CD14-positive monocyte (primary cell): ENCODE data around the gene CYP2C18. TPM values are rescaled to one million over a fixed set of nuclear protein-coding genes. Genes with fewer than 3 reads are reported as not detected.

Source experiments
- DNase-seq, 3 donors: peaks; one replicate each; pipeline ENCODE4 v3.0.0-alpha.2; 2011 to 2022
- H2AFZ ChIP-seq: 2 replicates; pipeline ENCODE4 v1.6.0; 2012; ENCODE audit warnings: mild to moderate bottlenecking, low read depth, low read length, inconsistent platforms; ENCODE audit not compliant: insufficient read depth, poor library complexity, severe bottlenecking
- H3K27ac ChIP-seq, 2 donors: 1 replicate in 1 of 2; 2 replicates in 1 of 2; pipeline ENCODE4 v1.5.1; 2012 to 2013; ENCODE audit warnings: low read length in 2 of 2, control low read depth in 1 of 2, inconsistent platforms in 1 of 2, low read depth in 1 of 2, mild to moderate bottlenecking in 1 of 2
- H3K27me3 ChIP-seq, 2 donors: one replicate each; pipeline versions ENCODE4 v1.6.0 to v1.6.1; 2011 to 2013; ENCODE audit warnings: low read length in 2 of 2; ENCODE audit not compliant: control insufficient read depth in 2 of 2, insufficient read depth in 2 of 2
- H3K36me3 ChIP-seq, 2 donors: replicated peaks in 1 of 2; 1 replicate in 1 of 2; 2 replicates in 1 of 2; pipeline versions ENCODE4 v1.5.1 to v1.6.1; 2012 to 2013; ENCODE audit warnings: low read length in 2 of 2, control low read depth in 1 of 2, inconsistent platforms in 1 of 2, mild to moderate bottlenecking in 1 of 2; ENCODE audit not compliant: insufficient read depth in 2 of 2, control insufficient read depth in 1 of 2
- H3K4me1 ChIP-seq, 2 donors: 1 replicate in 1 of 2; 2 replicates in 1 of 2; pipeline versions ENCODE4 v1.5.1 to v1.6.1; 2012 to 2013; ENCODE audit warnings: low read length in 2 of 2, control low read depth in 1 of 2, inconsistent platforms in 1 of 2, mild to moderate bottlenecking in 1 of 2, moderate library complexity in 1 of 2; ENCODE audit not compliant: insufficient read depth in 2 of 2, control insufficient read depth in 1 of 2
- H3K4me2 ChIP-seq: replicated peaks from 2 replicates; pipeline ENCODE3; 2012; ENCODE audit warnings: low read length, moderate library complexity, mild to moderate bottlenecking; ENCODE audit not compliant: poor library complexity, severe bottlenecking; ENCODE audit errors: extremely low read depth
- H3K4me3 ChIP-seq, 3 experiments: fragments of 200-600 bp in 1 of 3; sonication (generic) in 1 of 3; replicated peaks in 1 of 3; 1 replicate in 2 of 3; 2 replicates in 1 of 3; pipeline ENCODE4 v1.5.1; 2011 to 2013; ENCODE audit warnings: low read length in 3 of 3, mild to moderate bottlenecking in 3 of 3, control low read depth in 2 of 3, low read depth in 2 of 3, inconsistent platforms in 1 of 3, moderate library complexity in 1 of 3
- H3K79me2 ChIP-seq: 2 replicates; pipeline ENCODE4 v1.6.0; 2012; ENCODE audit warnings: mild to moderate bottlenecking, control low read depth, inconsistent platforms, low read length, moderate library complexity; ENCODE audit not compliant: insufficient read depth
- H3K9ac ChIP-seq: 2 replicates; pipeline ENCODE4 v1.6.0; 2017; ENCODE audit warnings: low read length, mild to moderate bottlenecking; ENCODE audit not compliant: insufficient read depth, poor library complexity, severe bottlenecking
- H3K9me3 ChIP-seq, 2 donors: replicated peaks in 1 of 2; 1 replicate in 1 of 2; 2 replicates in 1 of 2; pipeline versions ENCODE4 v1.5.1 to v1.6.1; 2012 to 2013; ENCODE audit warnings: low read length in 2 of 2, control low read depth in 1 of 2; ENCODE audit not compliant: control insufficient read depth in 1 of 2, insufficient read depth in 1 of 2
- H4K20me1 ChIP-seq: 2 replicates; pipeline ENCODE4 v1.6.0; 2012; ENCODE audit warnings: mild to moderate bottlenecking, low read length, control low read depth, moderate library complexity; ENCODE audit not compliant: insufficient read depth
- H3K27ac Mint-ChIP-seq, 7 donors: one replicate each; pipeline ENCODE4 v1.8.0; 2020; ENCODE audit warnings: mild to moderate bottlenecking in 7 of 7, mixed read lengths in 7 of 7, moderate library complexity in 6 of 7, inconsistent platforms in 2 of 7
- H3K27me3 Mint-ChIP-seq, 3 donors: one replicate each; pipeline ENCODE4 v1.8.0; 2021 to 2022; ENCODE audit warnings: low read depth in 3 of 3, mild to moderate bottlenecking in 3 of 3, mixed read lengths in 3 of 3, moderate library complexity in 3 of 3, inconsistent platforms in 1 of 3
- H3K36me3 Mint-ChIP-seq, 2 donors: one replicate each; pipeline ENCODE4 v1.8.0; 2020; ENCODE audit warnings: mixed read lengths in 2 of 2, inconsistent platforms in 1 of 2, mild to moderate bottlenecking in 1 of 2
- H3K4me1 Mint-ChIP-seq: one replicate; pipeline ENCODE4 v1.8.0; 2020; ENCODE audit warnings: mild to moderate bottlenecking, mixed read lengths
- H3K4me3 Mint-ChIP-seq, 2 donors: one replicate each; pipeline ENCODE4 v1.8.0; 2020; ENCODE audit warnings: mild to moderate bottlenecking in 2 of 2, mixed read lengths in 2 of 2, moderate library complexity in 1 of 2
- H3K9me3 Mint-ChIP-seq, 7 donors: one replicate each; pipeline ENCODE4 v1.8.0; 2020 to 2022; ENCODE audit warnings: mixed read lengths in 7 of 7, mild to moderate bottlenecking in 6 of 7, moderate library complexity in 6 of 7, inconsistent platforms in 2 of 7
- intact Hi-C, 2 donors: fragments of 100-400 bp; cut with micrococcal nuclease; formaldehyde crosslinking; loops; one replicate each; pipeline versions ENCODE4 v1.15.0 to v1.15.1; 2023
- polyA plus RNA-seq, 3 donors: library from polyadenylated mRNA; depleted of rRNA in 1 of 3; unstranded in 2 of 3; stranded (reverse) in 1 of 3; fragments of 300-500 nt in 2 of 3; fragments of >200 nt in 1 of 3; fragmentation: Illumina TruSeq in 2 of 3; gene quantifications; 1 replicate in 2 of 3; 2 replicates in 1 of 3; pipeline ENCODE4 v1.2.3, GENCODE V29; 2012 to 2021
- TF ChIP-seq, protein P1 (sequence below): fragments of 200-600 bp; IDR thresholded peaks from one replicate; pipeline ENCODE4 v1.8.0; 2022; ENCODE audit warnings: antibody characterized with exemption, mild to moderate bottlenecking

CYP2C18 gene
- polyA plus RNA-seq, 3 donors, result not detected

DNA sequence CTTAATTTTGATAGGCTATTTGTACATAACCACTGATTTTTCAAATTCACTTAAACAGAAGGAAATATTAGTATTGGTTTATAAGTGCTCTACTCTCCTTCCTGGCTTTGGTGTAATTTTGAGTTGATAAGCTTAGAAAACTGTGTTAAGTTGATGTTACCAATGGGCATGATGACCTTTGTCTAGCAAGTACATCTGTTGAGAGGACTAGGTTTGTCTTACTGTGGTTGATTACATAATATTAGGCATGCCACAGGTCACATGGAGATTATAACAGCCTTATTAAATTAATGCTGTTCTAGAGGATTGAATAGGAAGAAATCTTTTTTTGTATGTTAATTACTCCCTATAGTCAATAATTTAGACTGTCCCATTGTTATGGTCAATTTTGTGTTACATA lies 27.0 kb downstream of the CYP2C18 start:
- no peaks in the 10 kb centered on the region for H3K4me1 ChIP-seq
- peaks cover 0 to 2% (median 0%) of the 10 kb centered on the region in 3 donors for H3K27me3 Mint-ChIP-seq
- TF ChIP-seq, protein P1, sequence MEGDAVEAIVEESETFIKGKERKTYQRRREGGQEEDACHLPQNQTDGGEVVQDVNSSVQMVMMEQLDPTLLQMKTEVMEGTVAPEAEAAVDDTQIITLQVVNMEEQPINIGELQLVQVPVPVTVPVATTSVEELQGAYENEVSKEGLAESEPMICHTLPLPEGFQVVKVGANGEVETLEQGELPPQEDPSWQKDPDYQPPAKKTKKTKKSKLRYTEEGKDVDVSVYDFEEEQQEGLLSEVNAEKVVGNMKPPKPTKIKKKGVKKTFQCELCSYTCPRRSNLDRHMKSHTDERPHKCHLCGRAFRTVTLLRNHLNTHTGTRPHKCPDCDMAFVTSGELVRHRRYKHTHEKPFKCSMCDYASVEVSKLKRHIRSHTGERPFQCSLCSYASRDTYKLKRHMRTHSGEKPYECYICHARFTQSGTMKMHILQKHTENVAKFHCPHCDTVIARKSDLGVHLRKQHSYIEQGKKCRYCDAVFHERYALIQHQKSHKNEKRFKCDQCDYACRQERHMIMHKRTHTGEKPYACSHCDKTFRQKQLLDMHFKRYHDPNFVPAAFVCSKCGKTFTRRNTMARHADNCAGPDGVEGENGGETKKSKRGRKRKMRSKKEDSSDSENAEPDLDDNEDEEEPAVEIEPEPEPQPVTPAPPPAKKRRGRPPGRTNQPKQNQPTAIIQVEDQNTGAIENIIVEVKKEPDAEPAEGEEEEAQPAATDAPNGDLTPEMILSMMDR, result no peak
- H3K4me3 Mint-ChIP-seq, result no peak overlapping the region
- no peaks in the 10 kb centered on the region for H3K79me2 ChIP-seq
- H3K9me3 Mint-ChIP-seq, result peaks cover 0 to 9% (median 5%) of the 10 kb centered on the region in 7 donors
- DNase-seq, result no peak
- no peak overlapping the region for H3K4me3 ChIP-seq
- H3K36me3 Mint-ChIP-seq, result no peaks in the 10 kb centered on the region
- no peaks in the 10 kb centered on the region for H3K36me3 ChIP-seq
- H4K20me1 ChIP-seq, result no peaks in the 10 kb centered on the region
- intact Hi-C loops, result no loop called here
- no peak overlapping the region for H3K4me2 ChIP-seq
- H3K9ac ChIP-seq, result no peak overlapping the region
- no peak overlapping the region for H3K27ac Mint-ChIP-seq
- H3K27ac ChIP-seq, result no peak overlapping the region
- no peaks in the 10 kb centered on the region for H3K4me1 Mint-ChIP-seq
- no peaks in the 10 kb centered on the region for H3K27me3 ChIP-seq
- H2AFZ ChIP-seq, result no peak overlapping the region
- no peaks in the 10 kb centered on the region for H3K9me3 ChIP-seq

DNA sequence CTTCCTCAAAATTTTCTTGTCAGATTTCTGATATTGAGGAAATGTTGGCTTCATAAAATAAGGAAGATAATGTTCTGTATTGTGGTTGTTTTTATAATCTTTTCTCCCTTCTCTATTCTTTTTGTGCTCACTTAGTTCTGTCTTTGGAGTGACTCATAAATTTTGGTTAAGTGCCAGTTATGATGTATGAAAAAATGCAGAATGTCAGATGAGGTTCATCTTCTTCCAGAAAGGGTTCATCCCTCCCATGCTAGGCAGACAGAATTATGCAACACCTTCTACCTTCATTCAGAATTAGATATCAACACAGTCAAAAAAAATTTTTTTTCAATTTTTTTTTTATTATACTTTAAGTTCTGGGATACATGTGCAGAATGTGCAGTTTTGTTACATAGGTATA lies 42.3 kb downstream of the CYP2C18 start:
- Histone ChIP-seq H3K4me2 (no peak overlapping the region), H4K20me1 (no peaks in the 10 kb centered on the region), H3K9me3 (no peaks in the 10 kb centered on the region), H3K36me3 (no peaks in the 10 kb centered on the region), H3K9ac (no peak overlapping the region), H3K27me3 (no peaks in the 10 kb centered on the region), H3K4me3 (no peak overlapping the region), H2AFZ (no peak overlapping the region), H3K4me1 (no peaks in the 10 kb centered on the region), H3K79me2 (no peaks in the 10 kb centered on the region), H3K27ac (no peak overlapping the region)
- Mint-ChIP-seq H3K36me3 (no peaks in the 10 kb centered on the region), H3K4me1 (no peaks in the 10 kb centered on the region), H3K4me3 (no peak overlapping the region), H3K27me3 (no peaks in the 10 kb centered on the region), H3K9me3 (peaks cover 0 to 5% (median under 1%) of the 10 kb centered on the region in 7 donors), H3K27ac (no peak overlapping the region)
- no peak for DNase-seq
- intact Hi-C loops, result no loop called here
- TF ChIP-seq, protein P1, result no peak
